HG03565 (cell line): ENCODE measurements around the gene KLHL18.
"Not testable (repeated sequence)": the region's sequence is repeated elsewhere in the genome, so short reads cannot be mapped to it uniquely, and the experiment has no call there.

Experiments
- ATAC-seq: cut with Tn5 transposase; IDR thresholded peaks from one replicate; pipeline ENCODE4 v1.9.1; 2021; ENCODE audit warnings: mild to moderate bottlenecking, moderate library complexity; ENCODE audit not compliant: unreplicated experiment

KLHL18 gene

GRCh38 chr3:47310391-47310790 lies 27.6 kb downstream of the KLHL18 start:
- no peak for ATAC-seq

DNA sequence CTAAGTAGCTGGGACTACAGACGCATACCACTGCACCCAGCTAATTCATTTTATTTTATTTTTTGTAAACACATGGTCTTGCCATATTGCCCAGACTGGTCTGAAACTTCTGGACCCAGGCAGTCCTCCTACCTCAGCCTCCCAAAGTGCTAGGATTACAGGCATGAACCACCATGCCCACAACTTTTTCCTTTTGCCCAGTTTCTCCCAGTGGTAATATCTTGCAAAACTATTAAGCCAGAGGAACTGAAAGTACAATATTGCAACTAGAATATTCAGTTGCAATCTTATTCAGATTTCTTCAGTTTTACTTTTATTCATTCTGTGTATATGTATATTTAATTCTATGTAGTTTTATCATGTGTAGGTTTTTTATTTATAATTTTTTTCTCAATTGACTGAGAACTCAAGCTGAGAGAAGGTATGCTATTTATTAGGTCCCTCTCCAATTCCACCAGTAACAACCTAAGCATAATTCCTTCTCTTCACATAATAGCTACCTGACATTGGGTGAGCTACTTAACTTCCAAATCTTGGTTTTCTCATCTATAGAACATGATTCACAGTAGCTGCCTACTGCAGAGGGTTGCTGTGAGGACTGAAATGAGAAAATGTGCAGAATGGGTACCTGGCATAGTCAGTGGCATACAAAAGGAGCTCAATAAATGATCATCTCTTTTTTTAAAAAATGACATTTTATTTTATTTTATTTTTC lies 30.8 kb downstream of the KLHL18 start:
- no peak for ATAC-seq

DNA sequence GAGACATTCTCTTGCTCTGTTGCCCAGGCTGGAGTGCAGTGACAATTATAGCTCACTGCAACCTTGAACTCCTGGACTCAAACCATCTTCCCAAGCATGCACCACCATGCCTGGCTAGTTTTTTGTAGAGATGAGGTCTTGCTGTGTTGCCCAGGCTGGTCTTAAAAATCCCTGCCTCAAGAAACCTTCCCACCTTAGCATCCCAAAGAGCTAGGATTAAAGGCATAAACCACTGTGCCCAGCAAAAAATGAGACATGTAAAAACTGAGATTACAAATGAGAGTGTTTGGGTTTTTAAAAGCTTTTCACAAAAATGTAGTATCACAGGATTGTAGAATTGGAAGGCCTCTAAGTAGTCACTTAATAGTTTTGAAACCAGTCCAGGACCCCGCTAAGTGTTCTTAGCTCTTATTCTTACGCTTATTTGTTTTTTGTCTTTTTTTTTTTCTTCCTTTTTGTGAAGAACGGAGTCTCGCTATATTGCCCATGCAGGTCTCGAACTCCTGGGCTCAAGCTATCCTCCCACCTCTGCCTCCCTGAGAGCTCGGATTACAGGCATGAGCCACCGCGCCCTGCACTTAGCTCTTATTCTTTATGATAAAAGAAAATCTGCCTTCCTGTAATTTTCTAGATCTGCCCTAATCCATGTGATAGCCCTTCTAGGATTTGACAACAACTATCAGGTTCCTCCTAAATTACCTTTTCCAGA lies 31.5 kb downstream of the KLHL18 start:
- ATAC-seq, result no peak

DNA sequence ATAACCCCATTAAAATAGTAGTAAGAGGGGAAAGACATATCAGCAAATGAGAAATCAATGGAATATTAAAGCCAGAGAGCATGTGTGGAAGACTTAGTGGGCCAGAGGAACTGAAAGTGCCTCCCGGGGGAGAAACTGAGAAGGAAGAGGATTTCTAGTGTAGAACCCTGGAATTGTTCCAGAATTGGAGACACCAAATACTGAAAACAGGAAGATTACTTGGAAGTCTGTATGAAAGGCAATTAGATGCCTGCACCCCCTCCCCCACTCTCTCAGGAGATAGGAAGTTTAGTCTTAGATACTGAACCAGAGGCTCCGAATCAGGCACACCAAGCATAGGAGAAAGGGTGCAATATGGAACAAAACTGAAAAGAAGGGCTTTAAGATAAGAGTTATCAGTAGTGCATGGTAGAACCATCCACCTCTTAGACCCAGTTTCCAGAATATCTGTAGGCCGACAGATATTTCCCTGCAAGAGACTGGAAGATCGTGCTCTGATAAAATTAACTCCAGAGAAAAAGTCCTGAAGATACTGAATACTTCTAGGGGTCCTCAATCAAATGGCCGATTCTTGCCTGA lies 32.4 kb downstream of the KLHL18 start:
- no peak for ATAC-seq

DNA sequence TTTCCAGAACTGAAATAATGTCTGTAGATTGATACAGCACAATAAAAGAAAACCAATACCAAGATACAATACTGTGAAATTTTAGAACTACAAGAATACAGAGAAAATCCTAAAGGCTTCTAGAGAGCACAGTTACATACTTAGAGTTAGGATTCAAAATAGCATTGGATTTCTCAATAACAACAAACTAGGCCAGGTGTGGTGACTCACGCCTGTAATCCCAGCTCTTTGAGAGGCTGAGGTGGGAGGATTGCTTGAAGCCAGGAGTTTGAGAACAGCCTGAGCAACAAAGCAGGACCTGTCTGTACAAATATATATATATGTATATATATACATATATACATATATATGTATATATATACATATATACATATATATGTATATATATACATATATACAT lies 33.4 kb downstream of the KLHL18 start:
- ATAC-seq, result not testable (repeated sequence)

- no peak for ATAC-seq
Measured at GRCh38 chr3:47318916-47319315, 36.2 kb downstream of the KLHL18 start.

- ATAC-seq, result no peak
Measured at GRCh38 chr3:47319956-47320355, 37.2 kb downstream of the KLHL18 start.

GRCh38 chr3:47323431-47324277 lies 40.9 kb downstream of the KLHL18 start:
- no peak for ATAC-seq

DNA sequence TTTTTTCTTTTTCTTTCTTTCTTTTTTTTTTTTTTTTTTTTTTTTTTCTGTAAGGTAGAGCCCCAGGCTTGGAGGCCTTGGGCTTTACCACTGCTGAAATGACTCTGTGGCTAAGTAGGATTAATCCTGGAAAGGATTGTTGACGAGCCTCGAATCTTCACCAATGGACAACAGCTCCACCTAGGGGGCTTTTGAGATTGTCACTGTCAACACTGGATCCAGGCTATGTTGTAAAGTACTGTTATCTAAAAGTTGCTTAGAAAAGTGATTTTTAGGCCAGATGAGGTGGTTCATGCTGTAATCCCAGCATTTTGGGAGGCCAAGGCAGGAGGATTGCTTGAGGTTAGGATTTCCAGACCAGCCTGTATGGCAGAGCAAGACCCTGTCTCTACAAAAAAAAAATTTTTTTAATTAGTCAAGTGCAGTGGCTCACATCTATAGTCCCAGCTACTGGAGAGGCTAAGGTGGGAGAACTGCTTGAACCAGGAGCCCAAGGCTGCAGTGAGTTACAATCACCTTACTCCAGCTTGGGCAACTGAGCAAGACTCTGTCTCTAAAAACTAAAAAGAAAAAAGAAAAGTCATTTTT lies 41.6 kb downstream of the KLHL18 start:
- ATAC-seq, result no peak

GRCh38 chr3:47333907-47334306 lies 51.2 kb downstream of the KLHL18 start:
- no peak for ATAC-seq

GRCh38 chr3:47337656-47338055 lies 54.9 kb downstream of the KLHL18 start:
- ATAC-seq, result no peak

- ATAC-seq, result no peak
Measured at GRCh38 chr3:47339951-47340350, 57.2 kb downstream of the KLHL18 start.

DNA sequence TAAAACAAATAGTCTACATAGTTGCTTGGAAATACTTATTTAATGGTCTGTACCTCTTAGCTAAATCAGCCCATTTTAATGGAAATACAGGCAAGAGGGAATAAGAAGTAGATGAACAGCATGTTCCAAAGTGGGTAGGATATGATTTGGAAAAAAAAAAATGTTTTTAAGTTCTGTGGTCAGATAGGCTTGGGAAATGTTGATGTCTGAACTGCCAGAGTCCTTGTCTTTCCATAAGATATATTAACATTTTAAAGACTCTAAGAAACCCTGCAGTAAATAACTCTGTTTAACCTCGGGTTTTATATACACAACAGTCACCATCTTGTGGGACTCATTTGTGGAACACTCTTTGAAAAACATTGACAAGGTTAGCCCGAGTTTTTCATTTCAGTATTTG lies 58.1 kb downstream of the KLHL18 start:
- ATAC-seq, result no peak

- no peak for ATAC-seq
Measured at GRCh38 chr3:47342151-47342550, 59.4 kb downstream of the KLHL18 start.

DNA sequence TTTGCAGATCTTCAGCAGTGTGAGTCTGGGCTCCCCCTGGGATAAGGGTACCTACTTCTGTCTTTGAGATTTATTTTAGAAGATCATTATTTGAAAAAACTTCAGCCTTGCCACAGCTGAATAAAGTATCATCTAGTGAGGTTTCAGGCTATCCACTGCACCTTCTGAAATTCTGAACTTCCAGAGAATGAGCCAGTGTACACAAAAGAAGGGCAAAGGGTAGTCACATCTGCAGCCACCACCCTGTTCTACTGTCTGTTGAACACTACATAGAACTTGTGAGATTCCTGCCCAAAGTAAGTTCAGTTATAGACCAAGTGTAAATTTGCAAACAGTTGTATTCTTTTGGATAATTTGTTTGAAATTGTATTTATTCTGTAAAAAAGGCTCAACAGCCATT lies 60.1 kb downstream of the KLHL18 start:
- no peak for ATAC-seq

- no peak for ATAC-seq
Measured at GRCh38 chr3:47343471-47343971, 60.8 kb downstream of the KLHL18 start.

GRCh38 chr3:47344971-47345370 lies 62.2 kb downstream of the KLHL18 start:
- no peak for ATAC-seq

- peak; percentile 66 for ATAC-seq
Measured at GRCh38 chr3:47347217-47347801, 64.6 kb downstream of the KLHL18 start.

GRCh38 chr3:47348411-47349154 lies 65.8 kb downstream of the KLHL18 start:
- ATAC-seq, result no peak

DNA sequence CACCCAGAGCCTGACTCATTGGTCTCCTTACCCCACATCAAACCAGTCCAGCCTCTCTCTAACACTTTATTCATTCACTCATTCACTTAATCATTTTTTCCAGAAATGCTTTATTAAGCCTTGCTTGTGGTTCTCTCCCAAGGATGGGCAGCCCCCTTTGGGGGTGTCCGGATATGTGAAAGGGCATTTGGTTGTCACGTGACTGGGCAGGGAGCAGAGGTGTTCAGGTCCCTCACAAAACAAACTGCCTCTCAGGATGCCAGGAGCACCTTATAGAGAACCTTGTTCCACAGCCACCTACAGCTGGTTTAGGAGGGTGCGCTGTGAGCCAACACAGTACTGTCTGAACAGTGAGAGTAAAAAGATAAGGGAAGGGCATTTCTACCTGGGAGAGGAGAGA lies 72.3 kb downstream of the KLHL18 start:
- no peak for ATAC-seq
